ENCODE results near the gene ACP2.

GRCh38 chr11:47269002-47269828 lies 20.6 kb upstream of the ACP2 start:
- TF ChIP-seq POLR2A (IDR thresholded peaks at IDR 0.05) (no peak), CTCF (IDR thresholded peaks at IDR 0.05) (peak in 1 of 3 experiments; percentile 19)

All from testis (tissue), 2 donors.